Stimulated activated effector memory CD8-positive, alpha-beta T cell treated with anti-CD3 and anti-CD28 coated beads, Interleukin-12 subunit alpha, Interleukin-12 subunit beta, amount 100 ng/mL, for 72 hours (primary cell): ENCODE results near the gene RGL3.
"Not testable (repeated sequence)": the region's sequence is repeated elsewhere in the genome, so short reads cannot be mapped to it uniquely, and the experiment has no call there.

Experiments used
- ATAC-seq: fragments of 150-1000 bp; cut with Tn5 transposase; 2 replicates; pipeline ENCODE4 v1.10.0; 2021
- DNase-seq, 2 donors: peaks; one replicate each; pipeline ENCODE4 v3.0.0; 2021 to 2022; ENCODE audit warnings: low spot score in 2 of 2
- H3K27ac Mint-ChIP-seq: one replicate; pipeline ENCODE4 v1.8.0; 2022; ENCODE audit warnings: mild to moderate bottlenecking, mixed read lengths
- H3K36me3 Mint-ChIP-seq: one replicate; pipeline ENCODE4 v1.8.0; 2022; ENCODE audit warnings: mild to moderate bottlenecking, mixed read lengths
- H3K4me1 Mint-ChIP-seq: one replicate; pipeline ENCODE4 v1.8.0; 2022; ENCODE audit warnings: mixed read lengths
- H3K4me3 Mint-ChIP-seq: one replicate; pipeline ENCODE4 v1.8.0; 2022; ENCODE audit warnings: mild to moderate bottlenecking, mixed read lengths
- H3K9me3 Mint-ChIP-seq: one replicate; pipeline ENCODE4 v1.8.0; 2022; ENCODE audit warnings: mixed read lengths

RGL3 gene

GRCh38 chr19:11382898-11383705 is 36.0 kb downstream of the RGL3 start:
- Mint-ChIP-seq H3K4me1 (peaks cover 36% of the 10 kb centered on the region), H3K4me3 (peak overlapping the region; percentile 83), H3K27ac (peak overlapping the region; percentile 63), H3K9me3 (no peaks in the 10 kb centered on the region), H3K36me3 (peaks cover 22% of the 10 kb centered on the region)
- peak; percentile 47 to 77 for DNase-seq
- no peak for ATAC-seq

GRCh38 chr19:11380653-11381537 is 38.2 kb downstream of the RGL3 start:
- Mint-ChIP-seq H3K36me3 (peaks cover 41% of the 10 kb centered on the region), H3K27ac (peak overlapping the region; percentile 96), H3K4me1 (peaks cover 53% of the 10 kb centered on the region), H3K9me3 (no peaks in the 10 kb centered on the region), H3K4me3 (peak overlapping the region; percentile 83)
- ATAC-seq (peak; percentile 87), DNase-seq (peak; percentile 84 to 98)

GRCh38 chr19:11379857-11380350 is 39.2 kb downstream of the RGL3 start:
- DNase-seq = no peak
- H3K4me3 Mint-ChIP-seq = peak overlapping the region; percentile 83
- peaks cover 58% of the 10 kb centered on the region for H3K4me1 Mint-ChIP-seq
- H3K9me3 Mint-ChIP-seq = no peaks in the 10 kb centered on the region
- ATAC-seq = no peak
- peaks cover 46% of the 10 kb centered on the region for H3K36me3 Mint-ChIP-seq
- H3K27ac Mint-ChIP-seq = peak overlapping the region; percentile 96

GRCh38 chr19:11379269-11379845 is 39.8 kb downstream of the RGL3 start:
- H3K27ac Mint-ChIP-seq, DNase-seq, H3K9me3 Mint-ChIP-seq, ATAC-seq: not testable (repeated sequence)
- Mint-ChIP-seq H3K4me1 (peaks cover 58% of the 10 kb centered on the region), H3K36me3 (peaks cover 46% of the 10 kb centered on the region), H3K4me3 (peak overlapping the region; percentile 83)

GRCh38 chr19:11378319-11379189 is 40.6 kb downstream of the RGL3 start:
- H3K4me3 Mint-ChIP-seq = peak overlapping the region; percentile 22
- H3K4me1 Mint-ChIP-seq = peaks cover 58% of the 10 kb centered on the region
- peaks cover 46% of the 10 kb centered on the region for H3K36me3 Mint-ChIP-seq
- DNase-seq (no peak), ATAC-seq (no peak)
- no peaks in the 10 kb centered on the region for H3K9me3 Mint-ChIP-seq
- peak overlapping the region; percentile 61 for H3K27ac Mint-ChIP-seq

- Mint-ChIP-seq H3K4me1 (peaks cover 53% of the 10 kb centered on the region), H3K9me3 (no peaks in the 10 kb centered on the region), H3K4me3 (no peak overlapping the region), H3K36me3 (peaks cover 46% of the 10 kb centered on the region), H3K27ac (peak overlapping the region; percentile 15)
- ATAC-seq (no peak), DNase-seq (no peak)
Observed at GRCh38 chr19:11377756-11378155, 41.4 kb downstream of the RGL3 start.

- ATAC-seq = no peak
- Mint-ChIP-seq H3K4me3 (no peak overlapping the region), H3K27ac (peak overlapping the region; percentile 15), H3K36me3 (peaks cover 46% of the 10 kb centered on the region), H3K4me1 (peaks cover 49% of the 10 kb centered on the region), H3K9me3 (no peaks in the 10 kb centered on the region)
- no peak for DNase-seq
Observed at GRCh38 chr19:11377237-11377636, 41.9 kb downstream of the RGL3 start.

GRCh38 chr19:11375143-11375948 is 43.8 kb downstream of the RGL3 start:
- ATAC-seq = peak; percentile 54
- H3K4me1 Mint-ChIP-seq = peaks cover 38% of the 10 kb centered on the region
- peaks cover 44% of the 10 kb centered on the region for H3K36me3 Mint-ChIP-seq
- no peak overlapping the region for H3K4me3 Mint-ChIP-seq
- no peaks in the 10 kb centered on the region for H3K9me3 Mint-ChIP-seq
- peak; percentile 44 to 83 for DNase-seq
- H3K27ac Mint-ChIP-seq = no peak overlapping the region

GRCh38 chr19:11374433-11375142 is 44.5 kb downstream of the RGL3 start, which contains the start of gene SWSAP1:
Gene SWSAP1 (plus strand): TSS chr19:11374666. CDS start chr19:11374681, 15 bp downstream.
- Mint-ChIP-seq H3K4me3 (no peak within 1 kb of the TSS), H3K4me1 (peaks cover 31% of the 10 kb centered on the region), H3K36me3 (peaks cover 37% of the 10 kb centered on the region), H3K9me3 (no peaks in the 10 kb centered on the region), H3K27ac (no peak within 1 kb of the TSS)
- peak; percentile 93 to 97 for DNase-seq
- ATAC-seq = peak; percentile 94

- Mint-ChIP-seq H3K4me1 (peaks cover 31% of the 10 kb centered on the region), H3K9me3 (no peaks in the 10 kb centered on the region), H3K4me3 (no peak overlapping the region), H3K36me3 (peaks cover 37% of the 10 kb centered on the region), H3K27ac (no peak overlapping the region)
- ATAC-seq = no peak
- DNase-seq = no peak
Observed at GRCh38 chr19:11373885-11374432, 45.2 kb downstream of the RGL3 start.

- Mint-ChIP-seq H3K36me3 (peaks cover 32% of the 10 kb centered on the region), H3K4me1 (peaks cover 24% of the 10 kb centered on the region), H3K9me3 (no peaks in the 10 kb centered on the region), H3K27ac (no peak overlapping the region), H3K4me3 (no peak overlapping the region)
- no peak for DNase-seq
- ATAC-seq = no peak
Observed at GRCh38 chr19:11373166-11373884, 45.8 kb downstream of the RGL3 start.

- peaks cover 21% of the 10 kb centered on the region for H3K36me3 Mint-ChIP-seq
- H3K4me1 Mint-ChIP-seq = peaks cover 4% of the 10 kb centered on the region
- no peak overlapping the region for H3K27ac Mint-ChIP-seq
- H3K4me3 Mint-ChIP-seq = no peak overlapping the region
- DNase-seq (no peak), ATAC-seq (no peak)
- no peaks in the 10 kb centered on the region for H3K9me3 Mint-ChIP-seq
Observed at GRCh38 chr19:11370744-11371143, 48.4 kb downstream of the RGL3 start.
